D721Med (cell line): ENCODE results near the gene FTCD.
"Not testable (repeated sequence)": the region's sequence is repeated elsewhere in the genome, so short reads cannot be mapped to it uniquely, and the experiment has no call there.

ENCODE experiments used
- DNase-seq: peaks from one replicate; pipeline ENCODE4 v3.0.0; 2011; ENCODE audit warnings: low spot score; ENCODE audit not compliant: insufficient read length
- FAIRE-seq: peaks from 2 replicates; lab custom pipeline; 2011; peaks lifted over from hg19 to GRCh38; lab: Jason Lieb, UNC
- TF ChIP-seq, protein P1 (sequence below): IDR thresholded peaks from 2 replicates; pipeline ENCODE4 v1.5.1; 2012; ENCODE audit warnings: mild to moderate bottlenecking, control low read depth; ENCODE audit not compliant: insufficient read depth; ENCODE audit errors: missing control alignments

Gene FTCD

DNA sequence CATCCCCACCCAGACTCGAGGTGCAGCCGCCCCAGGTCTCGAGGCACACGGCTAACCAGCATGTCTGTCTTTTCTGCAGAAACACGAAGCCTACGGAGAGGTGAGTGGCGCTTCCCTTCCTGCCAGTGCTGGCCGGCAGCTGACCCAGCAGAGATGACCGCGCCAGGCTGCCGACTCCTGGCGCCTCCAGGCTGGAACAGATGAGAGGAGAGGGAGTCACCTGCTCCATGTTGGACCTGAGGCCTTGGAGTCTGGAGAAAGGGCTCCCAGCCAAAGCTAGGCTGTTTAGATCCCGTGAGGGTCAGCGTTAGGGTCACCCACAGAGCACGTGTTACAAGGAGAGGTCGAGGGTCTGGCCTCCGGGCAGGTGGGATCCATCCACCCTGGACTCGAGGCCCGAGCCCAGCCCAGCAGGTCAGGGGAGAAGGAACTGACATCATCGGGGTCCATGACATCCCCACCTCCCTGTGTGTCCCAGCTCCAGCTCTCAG, 42.6 kb downstream of the FTCD start:
- TF ChIP-seq, protein P1, sequence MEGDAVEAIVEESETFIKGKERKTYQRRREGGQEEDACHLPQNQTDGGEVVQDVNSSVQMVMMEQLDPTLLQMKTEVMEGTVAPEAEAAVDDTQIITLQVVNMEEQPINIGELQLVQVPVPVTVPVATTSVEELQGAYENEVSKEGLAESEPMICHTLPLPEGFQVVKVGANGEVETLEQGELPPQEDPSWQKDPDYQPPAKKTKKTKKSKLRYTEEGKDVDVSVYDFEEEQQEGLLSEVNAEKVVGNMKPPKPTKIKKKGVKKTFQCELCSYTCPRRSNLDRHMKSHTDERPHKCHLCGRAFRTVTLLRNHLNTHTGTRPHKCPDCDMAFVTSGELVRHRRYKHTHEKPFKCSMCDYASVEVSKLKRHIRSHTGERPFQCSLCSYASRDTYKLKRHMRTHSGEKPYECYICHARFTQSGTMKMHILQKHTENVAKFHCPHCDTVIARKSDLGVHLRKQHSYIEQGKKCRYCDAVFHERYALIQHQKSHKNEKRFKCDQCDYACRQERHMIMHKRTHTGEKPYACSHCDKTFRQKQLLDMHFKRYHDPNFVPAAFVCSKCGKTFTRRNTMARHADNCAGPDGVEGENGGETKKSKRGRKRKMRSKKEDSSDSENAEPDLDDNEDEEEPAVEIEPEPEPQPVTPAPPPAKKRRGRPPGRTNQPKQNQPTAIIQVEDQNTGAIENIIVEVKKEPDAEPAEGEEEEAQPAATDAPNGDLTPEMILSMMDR, result no peak
- FAIRE-seq (no peak), DNase-seq (peak; percentile 11)

DNA sequence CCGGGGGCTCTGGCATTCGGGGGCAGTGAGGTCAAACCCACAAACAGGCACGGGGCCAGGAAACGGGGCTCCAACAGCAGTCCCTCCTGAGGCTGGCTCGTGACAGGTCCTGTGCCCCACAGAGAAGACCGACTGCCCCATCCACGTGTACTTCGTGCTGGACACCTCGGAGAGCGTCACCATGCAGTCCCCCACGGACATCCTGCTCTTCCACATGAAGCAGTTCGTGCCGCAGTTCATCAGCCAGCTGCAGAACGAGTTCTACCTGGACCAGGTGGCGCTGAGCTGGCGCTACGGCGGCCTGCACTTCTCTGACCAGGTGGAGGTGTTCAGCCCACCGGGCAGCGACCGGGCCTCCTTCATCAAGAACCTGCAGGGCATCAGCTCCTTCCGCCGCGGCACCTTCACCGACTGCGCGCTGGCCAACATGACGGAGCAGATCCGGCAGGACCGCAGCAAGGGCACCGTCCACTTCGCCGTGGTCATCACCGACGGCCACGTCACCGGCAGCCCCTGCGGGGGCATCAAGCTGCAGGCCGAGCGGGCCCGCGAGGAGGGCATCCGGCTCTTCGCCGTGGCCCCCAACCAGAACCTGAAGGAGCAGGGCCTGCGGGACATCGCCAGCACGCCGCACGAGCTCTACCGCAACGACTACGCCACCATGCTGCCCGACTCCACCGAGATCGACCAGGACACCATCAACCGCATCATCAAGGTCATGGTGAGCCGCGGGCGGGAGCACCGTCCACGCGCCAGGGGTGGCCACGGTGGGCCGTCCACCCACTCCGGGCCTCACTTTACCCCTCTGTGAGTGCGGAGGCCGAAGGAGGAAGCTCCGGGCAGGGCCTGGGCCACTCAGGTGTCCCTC, 43.3 kb downstream of the FTCD start:
- TF ChIP-seq, protein P1, result no peak
- no peak for FAIRE-seq

GRCh38 chr21:46111193-46111571, 44.2 kb downstream of the FTCD start:
- FAIRE-seq (no peak), DNase-seq (peak; percentile 10)
- TF ChIP-seq, protein P1, result no peak

More for the DNA sequence above, 43.3 kb downstream of the FTCD start:
- DNase-seq, result peak; percentile 13

- DNase-seq (peak; percentile 14), FAIRE-seq (no peak)
- TF ChIP-seq, protein P1, result no peak
These were observed 44.7 kb downstream of the FTCD start for GRCh38 chr21:46110499-46111192.

- TF ChIP-seq, protein P1, result no peak
- DNase-seq (no peak), FAIRE-seq (no peak)
These were observed 45.8 kb downstream of the FTCD start for GRCh38 chr21:46109313-46110221.

DNA sequence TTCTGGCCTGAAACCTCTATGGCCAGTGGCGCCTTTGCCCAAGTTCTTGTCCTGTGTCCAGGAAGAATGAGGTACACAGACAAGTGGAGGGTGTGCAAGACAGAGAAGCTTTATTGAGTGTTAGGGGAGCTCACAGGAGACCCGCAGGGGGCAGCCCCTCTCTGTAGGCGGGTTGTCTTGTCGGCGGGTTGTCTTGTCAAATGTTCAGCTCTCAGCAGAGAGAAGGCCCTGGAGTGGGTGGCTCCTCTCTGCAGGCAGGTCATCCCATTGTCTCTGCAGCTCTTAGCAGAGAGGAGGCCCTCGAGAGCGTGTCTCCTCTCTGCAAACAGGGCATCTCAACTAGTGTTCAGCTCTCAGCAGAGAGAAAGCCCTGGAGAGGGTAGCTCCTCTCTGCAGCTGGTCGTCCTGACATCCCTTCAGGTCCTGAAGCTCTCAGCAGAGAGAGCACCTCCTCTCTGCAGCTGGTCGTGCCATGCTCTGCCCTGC, 46.5 kb downstream of the FTCD start:
- TF ChIP-seq, protein P1, result no peak
- DNase-seq, result no peak
- FAIRE-seq, result no peak

DNA sequence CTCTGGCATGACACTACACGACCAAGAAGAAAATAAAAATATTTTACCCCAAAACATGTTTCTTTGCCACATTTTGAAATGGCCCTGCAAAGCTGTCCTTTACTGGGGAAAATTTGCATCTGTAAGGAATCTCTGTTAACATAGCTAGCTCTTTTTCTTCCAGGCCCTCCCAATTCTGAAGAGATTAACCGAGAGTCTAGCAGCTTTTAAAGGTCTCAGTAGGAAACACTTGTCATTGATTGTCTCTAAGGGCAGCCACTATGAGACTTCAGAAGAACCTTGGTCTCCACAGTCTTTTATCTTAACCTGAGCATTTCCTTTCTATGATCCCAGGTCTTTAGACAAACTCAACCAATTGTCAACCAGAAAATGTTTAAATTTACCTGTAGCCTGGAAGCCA, 48.0 kb downstream of the FTCD start:
- not testable (repeated sequence) for DNase-seq, FAIRE-seq
